Transverse colon (tissue), 4 donors: ENCODE measurements around the gene TGFB3.

Source experiments
- EP300 ChIP-seq: sonication (generic); formaldehyde crosslinking; IDR thresholded peaks from one replicate; pipeline ENCODE4 v1.6.1; 2017; ENCODE audit warnings: antibody characterized with exemption, low read depth
- POLR2A ChIP-seq: fragments of 450-650 bp; IDR thresholded peaks from one replicate; pipeline ENCODE4 v1.6.1; 2016; ENCODE audit warnings: antibody characterized with exemption, mild to moderate bottlenecking, moderate library complexity
- POLR2AphosphoS5 ChIP-seq, 3 donors: sonication (generic); formaldehyde crosslinking; IDR thresholded peaks; one replicate each; pipeline ENCODE4 v1.6.1; 2016; ENCODE audit warnings: antibody characterized with exemption in 3 of 3
- TF ChIP-seq, protein P1 (sequence below), 5 experiments: fragments of 200-600 bp in 3 of 5; fragments of 450-650 bp in 2 of 5; sonication (generic) in 3 of 5; IDR thresholded peaks; 1 replicate in 2 of 5; 2 replicates in 3 of 5; pipeline ENCODE4 v1.5.1; 2016 to 2017; ENCODE audit warnings: antibody characterized with exemption in 5 of 5, inconsistent platforms in 3 of 5, mild to moderate bottlenecking in 2 of 5, moderate library complexity in 1 of 5

DNA sequence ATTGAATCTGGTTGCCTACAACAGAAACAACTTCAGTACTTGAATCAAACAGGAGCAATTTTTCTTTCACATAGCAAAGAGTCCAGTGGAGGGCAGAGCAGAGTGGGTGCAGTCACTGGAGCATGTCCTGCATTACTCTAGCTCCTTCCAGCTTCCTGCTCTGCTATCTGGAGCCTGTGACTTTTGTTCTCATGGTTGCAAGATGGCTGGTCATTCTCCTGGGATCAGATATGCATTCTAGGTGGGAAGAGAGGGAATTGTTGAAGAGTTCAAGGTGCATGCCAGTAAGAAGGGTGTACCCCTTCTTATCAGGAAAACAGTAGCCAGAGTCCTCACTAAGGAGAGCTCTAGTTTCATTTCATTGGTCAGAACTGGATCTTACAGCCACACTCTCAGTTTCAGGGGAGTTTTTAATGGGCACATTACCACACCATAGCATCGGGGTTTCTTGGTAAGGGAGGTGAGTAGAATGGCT, 11.8 kb upstream of the TGFB3 start:
- TF ChIP-seq, protein P1, sequence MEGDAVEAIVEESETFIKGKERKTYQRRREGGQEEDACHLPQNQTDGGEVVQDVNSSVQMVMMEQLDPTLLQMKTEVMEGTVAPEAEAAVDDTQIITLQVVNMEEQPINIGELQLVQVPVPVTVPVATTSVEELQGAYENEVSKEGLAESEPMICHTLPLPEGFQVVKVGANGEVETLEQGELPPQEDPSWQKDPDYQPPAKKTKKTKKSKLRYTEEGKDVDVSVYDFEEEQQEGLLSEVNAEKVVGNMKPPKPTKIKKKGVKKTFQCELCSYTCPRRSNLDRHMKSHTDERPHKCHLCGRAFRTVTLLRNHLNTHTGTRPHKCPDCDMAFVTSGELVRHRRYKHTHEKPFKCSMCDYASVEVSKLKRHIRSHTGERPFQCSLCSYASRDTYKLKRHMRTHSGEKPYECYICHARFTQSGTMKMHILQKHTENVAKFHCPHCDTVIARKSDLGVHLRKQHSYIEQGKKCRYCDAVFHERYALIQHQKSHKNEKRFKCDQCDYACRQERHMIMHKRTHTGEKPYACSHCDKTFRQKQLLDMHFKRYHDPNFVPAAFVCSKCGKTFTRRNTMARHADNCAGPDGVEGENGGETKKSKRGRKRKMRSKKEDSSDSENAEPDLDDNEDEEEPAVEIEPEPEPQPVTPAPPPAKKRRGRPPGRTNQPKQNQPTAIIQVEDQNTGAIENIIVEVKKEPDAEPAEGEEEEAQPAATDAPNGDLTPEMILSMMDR (IDR thresholded peaks at IDR 0.05), result no peak
- TF ChIP-seq EP300, result no peak
- TF ChIP-seq POLR2AphosphoS5 (IDR thresholded peaks at IDR 0.05), result no peak
- TF ChIP-seq POLR2A, result no peak
